CD4-positive, alpha-beta T cell treated with Interleukin-17A for 1 hour (primary cell): ENCODE data around the gene DLGAP1.

Experiments
- DNase-seq: peaks from one replicate; pipeline ENCODE4 v3.0.0-alpha.2; 2020

DLGAP1 gene

GRCh38 chr18:3452750-3453539 lies 1002.2 kb downstream of the DLGAP1 start:
- no peak for DNase-seq

- DNase-seq: peak; percentile 46
These were observed 1002.9 kb downstream of the DLGAP1 start for GRCh38 chr18:3451989-3452749.

- DNase-seq: peak; percentile 88
These were observed 1003.7 kb downstream of the DLGAP1 start for GRCh38 chr18:3451183-3451988.

- no peak for DNase-seq
These were observed 1004.3 kb downstream of the DLGAP1 start for GRCh38 chr18:3450799-3451182.

GRCh38 chr18:3450012-3450798 lies 1004.9 kb downstream of the DLGAP1 start, which contains the start of gene TGIF1:
Gene TGIF1, plus strand, starts transcription at chr18:3450172. Its CDS starts 318 bp downstream, at chr18:3450490.
- peak; percentile 83 for DNase-seq

- no peak for DNase-seq
These were observed 1005.5 kb downstream of the DLGAP1 start for GRCh38 chr18:3449512-3450011.

GRCh38 chr18:3448838-3449511 lies 1006.1 kb downstream of the DLGAP1 start:
- peak; percentile 89 for DNase-seq

- peak; percentile 93 for DNase-seq
These were observed 1006.9 kb downstream of the DLGAP1 start for GRCh38 chr18:3447895-3448837.

GRCh38 chr18:3447068-3447894 lies 1007.8 kb downstream of the DLGAP1 start:
- DNase-seq: no peak
